GM19043 (cell line): Measurements from ENCODE around the gene RTN3.
"Not testable (repeated sequence)": the region's sequence is repeated elsewhere in the genome, so short reads cannot be mapped to it uniquely, and the experiment has no call there.

Experiments
- ATAC-seq: cut with Tn5 transposase; IDR thresholded peaks from one replicate; pipeline ENCODE4 v1.9.1; 2021; ENCODE audit warnings: low read depth; ENCODE audit not compliant: unreplicated experiment

Gene RTN3

GRCh38 chr11:63767565-63768236 is 86.4 kb downstream of the RTN3 start:
- ATAC-seq: no peak

GRCh38 chr11:63768237-63769041 is 87.1 kb downstream of the RTN3 start, which contains the start of gene ZFTA:
Gene ZFTA, minus strand, starts transcription at chr11:63768775. Its CDS starts 153 bp downstream, at chr11:63768622.
- ATAC-seq: peak; percentile 47

- ATAC-seq: no peak
These were observed 87.9 kb downstream of the RTN3 start for GRCh38 chr11:63769042-63769713.

GRCh38 chr11:63769714-63770455 is 88.6 kb downstream of the RTN3 start:
- ATAC-seq: no peak

- ATAC-seq: no peak
These were observed 89.5 kb downstream of the RTN3 start for GRCh38 chr11:63770763-63771162.

- ATAC-seq: not testable (repeated sequence)
These were observed 90.5 kb downstream of the RTN3 start for GRCh38 chr11:63771741-63772318.

- no peak for ATAC-seq
These were observed 93.9 kb downstream of the RTN3 start for GRCh38 chr11:63775191-63775590.

- ATAC-seq: no peak
These were observed 97.7 kb downstream of the RTN3 start for GRCh38 chr11:63779039-63779438.

- no peak for ATAC-seq
These were observed 101.4 kb downstream of the RTN3 start for GRCh38 chr11:63782749-63783148.

GRCh38 chr11:63783925-63784592 is 102.8 kb downstream of the RTN3 start:
- no peak for ATAC-seq

- ATAC-seq: no peak
These were observed 104.5 kb downstream of the RTN3 start for GRCh38 chr11:63785823-63786222.

GRCh38 chr11:63791495-63792167 is 110.3 kb downstream of the RTN3 start:
- ATAC-seq: no peak

- ATAC-seq: no peak
These were observed 111.9 kb downstream of the RTN3 start for GRCh38 chr11:63793161-63793560.

- no peak for ATAC-seq
These were observed 113.8 kb downstream of the RTN3 start for GRCh38 chr11:63795066-63795465.

GRCh38 chr11:63800921-63801320 is 119.6 kb downstream of the RTN3 start:
- no peak for ATAC-seq

- ATAC-seq: no peak
These were observed 121.5 kb downstream of the RTN3 start for GRCh38 chr11:63802637-63803414.

GRCh38 chr11:63804259-63804658 is 123.0 kb downstream of the RTN3 start:
- ATAC-seq: no peak

- no peak for ATAC-seq
These were observed 124.6 kb downstream of the RTN3 start for GRCh38 chr11:63805844-63806415.
